Measurements from ENCODE around the gene SOWAHC.
"Not testable (repeated sequence)": the region's sequence is repeated elsewhere in the genome, so short reads cannot be mapped to it uniquely, and the experiment has no call there.

SOWAHC gene

GRCh38 chr2:109613922-109614714 is at the start of gene SOWAHC, which contains the start of gene SEPTIN10:
SOWAHC (plus strand) TSS chr2:109614364; CDS start chr2:109614490, 126 bp downstream.
SEPTIN10 (minus strand) TSS chr2:109613966; CDS start chr2:109613827, 139 bp downstream.
- peak; percentile 51 to 68 (median 62) for DNase-seq

DNA sequence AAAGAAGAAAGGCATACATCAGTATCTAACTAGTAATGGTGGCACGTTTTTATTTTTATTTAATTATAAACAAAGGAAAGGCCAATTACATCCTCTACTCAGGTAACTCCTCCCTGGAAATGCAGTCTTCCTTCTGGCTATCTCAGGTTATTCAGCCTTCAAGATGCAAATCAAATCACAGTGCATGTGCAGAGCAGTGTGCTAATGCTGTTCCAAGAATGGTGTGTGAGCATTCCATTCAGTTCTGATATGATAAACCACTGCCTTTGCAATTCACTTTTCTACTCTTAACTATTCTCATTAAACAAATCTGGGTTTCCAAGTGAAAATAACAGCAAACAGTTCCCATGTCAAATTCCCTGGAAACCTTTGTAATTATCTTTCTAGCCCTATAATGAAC is 38.8 kb upstream of the SOWAHC start:
- no peak for DNase-seq

- not testable (repeated sequence) for DNase-seq
Measured at GRCh38 chr2:109577630-109578029, 36.5 kb upstream of the SOWAHC start.

DNA sequence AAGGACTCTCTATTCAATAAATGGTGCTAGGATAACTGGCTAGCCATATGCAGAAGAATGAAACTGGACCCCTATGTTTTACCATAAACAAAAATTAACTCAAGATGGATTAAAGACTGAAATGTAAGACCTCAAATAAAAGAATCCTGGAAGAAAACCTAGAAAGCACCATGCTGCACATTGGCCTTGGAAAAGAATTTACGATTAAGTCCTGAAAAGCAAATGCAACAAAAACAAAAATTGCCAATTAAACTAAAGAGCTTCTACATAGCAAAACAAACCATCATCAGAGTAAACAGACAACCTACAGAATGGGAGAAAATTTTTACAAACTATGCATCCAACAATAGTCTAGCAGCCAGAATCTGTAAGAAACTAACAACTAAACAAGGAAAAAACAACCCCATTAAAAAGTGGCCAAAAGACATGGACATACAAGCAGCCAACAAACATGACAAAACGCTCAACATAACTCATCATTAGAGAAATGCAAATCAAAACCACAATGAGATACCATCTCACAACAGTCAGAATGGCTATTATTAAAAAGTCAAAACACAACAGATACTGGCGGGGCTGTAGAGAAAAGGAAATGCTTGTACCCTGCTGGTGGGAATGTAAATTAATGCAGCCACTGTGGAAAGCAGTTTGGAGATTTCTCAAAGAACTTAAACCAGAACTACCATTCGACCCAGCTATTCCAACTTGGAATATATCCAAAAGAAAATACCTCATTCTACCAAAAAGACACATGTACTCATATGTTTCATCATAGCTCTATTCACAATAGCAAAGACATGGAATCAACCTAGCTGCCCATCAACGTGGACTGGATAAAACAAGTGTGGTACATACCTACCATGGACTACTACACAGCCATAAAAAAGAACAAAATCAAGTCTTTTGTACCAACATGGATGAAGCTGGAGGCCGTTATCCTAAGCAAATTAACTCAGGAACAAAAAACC is 31.0 kb upstream of the SOWAHC start:
- no peak for DNase-seq

DNA sequence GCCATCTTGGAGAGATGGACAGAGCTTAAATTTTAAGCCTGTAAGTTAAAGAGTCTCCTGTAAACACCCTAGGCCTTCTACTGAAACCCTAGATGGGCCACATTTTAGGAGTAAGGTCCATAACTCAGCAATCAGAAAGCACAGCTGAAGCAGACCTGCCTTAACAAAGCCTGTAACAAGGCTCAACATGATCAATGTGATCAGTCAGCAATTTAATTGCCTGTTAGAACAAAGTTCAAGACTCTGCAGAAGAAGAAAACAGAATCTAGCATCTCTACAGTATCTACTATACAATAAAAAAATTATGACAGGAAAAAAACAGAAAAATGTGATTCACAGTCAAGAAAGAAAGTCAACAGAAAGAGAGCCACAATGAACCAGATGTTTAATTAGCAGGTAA is 27.5 kb upstream of the SOWAHC start:
- DNase-seq: no peak

- no peak for DNase-seq
Measured at GRCh38 chr2:109591206-109591605, 23.0 kb upstream of the SOWAHC start.

GRCh38 chr2:109592905-109593304 is 21.3 kb upstream of the SOWAHC start:
- no peak for DNase-seq

DNA sequence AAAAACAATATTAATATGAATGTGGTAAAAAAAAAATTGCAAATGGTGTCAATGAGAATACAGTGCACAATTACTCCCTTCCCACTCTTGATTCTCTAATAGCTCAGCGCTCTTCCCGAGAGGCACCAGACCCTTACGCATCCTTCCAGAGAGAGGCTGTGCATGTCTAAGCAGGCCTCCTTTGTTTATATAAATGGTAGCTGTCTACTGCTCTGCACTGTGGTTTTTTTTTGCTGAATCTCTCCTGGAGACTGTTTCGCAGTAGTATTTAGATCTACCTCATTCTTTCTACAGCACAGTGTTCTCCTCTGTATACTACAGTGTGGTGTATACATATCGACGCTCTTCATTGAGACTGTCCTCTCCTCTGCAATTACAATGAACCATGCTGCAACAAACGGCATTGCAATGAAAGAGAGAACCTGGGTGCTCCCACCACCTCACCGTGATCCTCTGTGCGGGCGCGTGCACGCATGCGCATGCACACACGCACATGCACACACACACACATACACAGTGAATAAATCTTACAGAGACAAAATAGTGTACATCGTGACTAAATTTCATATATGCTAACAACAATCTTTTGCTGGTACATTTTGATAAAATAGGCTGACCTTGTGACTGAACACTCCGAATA is 19.8 kb upstream of the SOWAHC start:
- DNase-seq: no peak

DNA sequence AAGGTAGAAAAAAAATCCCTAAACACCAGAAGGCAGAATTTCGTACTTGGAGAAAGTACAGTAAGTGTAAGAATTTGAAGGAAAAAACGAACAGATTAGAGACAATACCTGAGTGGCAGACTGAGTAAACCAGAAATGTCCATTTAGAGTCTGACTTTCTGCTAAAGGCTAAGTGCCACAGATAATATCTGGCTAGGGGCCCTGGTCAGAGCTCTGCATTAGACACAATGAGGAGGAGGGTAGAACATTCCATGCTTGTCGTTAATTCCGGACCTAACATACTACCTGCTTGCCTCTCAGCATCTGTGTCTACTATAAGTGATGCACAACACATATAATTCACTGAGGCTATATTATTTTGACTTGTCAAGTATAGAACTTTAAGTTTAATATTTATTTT is 18.5 kb upstream of the SOWAHC start:
- DNase-seq: no peak

- DNase-seq: no peak
Measured at GRCh38 chr2:109597283-109597682, 16.9 kb upstream of the SOWAHC start.

- DNase-seq: no peak
Measured at GRCh38 chr2:109601783-109602182, 12.4 kb upstream of the SOWAHC start.

GRCh38 chr2:109602617-109603188 is 11.5 kb upstream of the SOWAHC start:
- DNase-seq: no peak

DNA sequence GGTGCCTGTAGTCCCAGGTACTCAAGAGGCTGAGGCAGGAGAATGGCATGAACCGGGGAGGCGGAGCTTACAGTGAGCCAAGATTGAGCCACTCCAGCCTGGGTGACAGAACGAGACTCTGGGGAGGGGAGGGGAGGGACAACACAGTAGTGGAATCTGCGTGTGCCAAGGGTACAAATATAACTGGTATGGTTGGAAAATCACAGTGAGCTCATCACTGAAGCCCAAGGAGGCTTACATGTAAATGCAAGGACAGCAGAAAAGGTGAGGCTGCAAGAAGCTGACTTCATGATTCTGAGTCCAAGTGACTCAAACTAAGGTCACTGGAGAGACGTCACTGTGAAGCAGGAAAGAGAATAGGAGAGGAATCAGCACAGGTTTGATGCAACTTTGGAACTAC is 9.6 kb upstream of the SOWAHC start:
- DNase-seq: no peak

GRCh38 chr2:109607766-109608165 is 6.4 kb upstream of the SOWAHC start:
- DNase-seq: no peak

DNA sequence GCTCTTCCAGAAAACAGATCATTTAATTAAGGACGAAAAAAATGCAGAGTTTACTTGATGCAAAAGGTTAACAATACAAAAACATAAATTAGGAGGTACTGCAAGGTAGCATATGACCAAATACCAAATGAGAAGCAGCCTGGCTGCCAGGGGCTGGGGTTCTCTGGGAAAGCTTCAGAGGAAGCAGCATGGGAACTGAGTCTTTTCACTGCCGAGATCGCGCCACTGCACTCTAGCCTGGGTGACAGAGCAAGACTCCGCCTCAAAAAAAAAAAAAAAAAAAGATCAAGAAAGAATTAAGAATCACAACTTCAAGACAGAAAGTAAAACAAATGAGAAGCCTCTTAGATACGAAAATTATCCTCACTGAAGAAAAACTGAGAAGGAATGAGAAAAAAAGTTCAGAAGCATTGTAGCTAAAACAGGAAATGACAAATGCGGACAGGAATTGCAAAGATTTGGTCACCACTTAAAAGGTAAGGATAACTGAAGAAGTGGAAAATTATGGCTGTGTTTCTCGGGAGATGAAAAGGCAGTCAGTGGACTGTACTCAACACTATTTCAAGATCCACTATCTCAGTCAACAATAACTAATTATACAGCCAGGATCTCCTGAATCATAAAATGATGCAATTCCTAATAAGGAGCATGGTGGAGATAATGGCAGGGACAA is 4.7 kb upstream of the SOWAHC start:
- no peak for DNase-seq

DNA sequence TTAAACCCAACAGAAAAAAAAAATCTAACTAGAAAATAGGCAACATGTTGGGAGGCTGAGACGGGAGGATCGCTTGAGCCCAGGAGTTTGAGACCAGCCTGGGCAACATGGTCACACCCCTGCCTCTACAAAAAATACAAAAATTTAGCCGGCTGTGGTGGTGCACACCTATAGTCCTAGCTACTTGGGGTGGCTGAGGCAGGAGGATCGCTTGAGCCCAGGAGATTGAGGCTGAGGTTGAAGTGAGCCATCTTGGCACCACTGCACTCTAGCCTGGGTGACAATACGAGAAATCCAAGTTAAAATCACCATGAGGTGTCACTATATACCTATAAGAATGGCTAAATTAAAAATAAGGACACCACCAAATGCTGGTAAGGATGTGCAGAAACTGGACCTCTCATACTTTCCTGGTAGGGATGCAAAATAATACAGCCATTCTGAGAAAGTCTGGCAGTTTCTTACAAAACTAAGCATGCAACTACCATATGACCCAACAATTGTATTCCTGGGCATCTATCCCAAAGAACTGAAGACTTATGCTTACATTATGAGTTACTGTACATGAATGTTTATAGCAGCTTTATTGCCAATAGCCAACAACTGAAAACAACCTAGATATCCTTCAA is 2.6 kb upstream of the SOWAHC start:
- DNase-seq: no peak

DNA sequence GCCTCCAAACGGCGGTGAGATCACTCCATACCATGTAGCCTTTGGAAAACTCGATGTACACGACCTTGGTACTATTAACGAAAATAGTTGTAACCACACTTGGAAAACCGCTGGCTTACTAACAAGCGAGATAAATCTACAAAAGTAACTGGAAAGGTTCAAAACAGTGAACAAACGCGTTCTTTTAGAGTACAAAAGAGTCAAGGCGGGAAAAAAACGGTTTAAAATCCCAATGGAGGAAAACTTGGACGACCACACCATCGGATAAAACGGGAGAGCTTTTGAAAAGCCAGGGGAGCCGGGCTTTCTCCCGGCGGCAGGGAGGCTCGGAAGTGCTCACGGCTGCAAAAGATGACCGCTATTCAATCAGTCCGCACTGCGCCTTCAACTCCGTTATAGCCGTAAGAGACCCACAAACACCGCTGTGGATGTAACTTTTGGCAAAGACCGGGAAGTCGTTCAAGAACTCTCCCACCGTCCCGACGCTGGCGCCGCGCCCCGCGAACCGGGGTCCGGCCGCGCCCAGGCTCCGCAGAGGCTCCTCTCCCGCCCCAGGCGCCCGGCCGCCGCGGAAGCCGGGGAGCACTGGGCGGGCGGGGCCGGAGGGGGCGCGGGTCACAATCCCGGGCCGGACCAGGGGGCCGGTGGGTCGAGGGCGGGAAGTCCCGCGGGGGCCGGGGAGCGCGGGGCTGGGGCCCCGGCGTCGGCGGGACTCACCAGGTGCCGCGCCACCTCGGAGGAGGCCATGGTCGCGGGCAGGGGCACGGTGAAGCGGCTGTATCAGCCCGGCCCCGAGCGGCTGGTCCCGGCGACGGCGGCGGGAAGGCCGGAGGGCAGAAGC is 863 bp upstream of the SOWAHC start:
- DNase-seq: no peak

DNA sequence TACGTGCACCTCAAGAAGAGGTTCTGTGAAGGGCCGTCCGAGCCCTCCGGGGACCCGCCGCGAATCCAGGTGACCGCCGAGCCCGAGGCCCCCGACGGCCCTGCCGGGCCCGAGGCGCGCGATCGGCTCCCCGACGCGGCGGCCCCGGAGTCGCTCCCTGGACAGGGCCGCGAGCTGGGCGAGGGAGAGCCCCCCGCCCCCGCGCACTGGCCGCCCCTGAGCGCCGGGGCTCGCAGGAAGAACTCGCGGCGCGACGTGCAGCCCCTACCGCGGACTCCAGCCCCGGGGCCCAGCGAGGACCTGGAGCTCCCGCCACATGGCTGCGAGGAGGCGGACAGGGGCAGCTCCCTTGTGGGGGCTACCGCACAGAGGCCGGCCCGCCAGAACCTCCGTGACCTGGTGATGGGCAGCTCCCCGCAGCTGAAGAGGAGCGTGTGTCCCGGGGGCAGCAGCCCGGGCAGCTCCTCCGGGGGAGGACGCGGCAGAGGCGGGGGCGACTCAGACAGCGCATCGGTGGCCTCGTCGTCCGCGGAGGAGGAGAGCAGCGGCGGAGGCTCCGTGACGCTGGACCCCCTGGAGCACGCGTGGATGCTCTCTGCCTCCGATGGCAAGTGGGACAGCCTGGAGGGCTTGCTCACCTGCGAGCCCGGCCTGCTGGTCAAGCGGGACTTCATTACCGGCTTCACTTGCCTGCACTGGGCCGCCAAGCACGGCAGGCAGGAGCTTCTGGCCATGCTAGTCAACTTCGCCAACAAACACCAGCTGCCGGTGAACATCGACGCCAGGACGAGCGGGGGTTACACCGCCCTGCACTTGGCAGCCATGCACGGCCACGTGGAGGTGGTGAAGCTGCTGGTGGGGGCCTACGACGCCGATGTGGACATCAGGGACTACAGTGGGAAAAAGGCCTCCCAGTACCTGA is 812 bp downstream of the SOWAHC start:
- DNase-seq: no peak

- DNase-seq: no peak
Measured at GRCh38 chr2:109615637-109616144, 1.5 kb downstream of the SOWAHC start.
